Measurements from ENCODE around the gene HDGF. TPM values are rescaled to one million over a fixed set of nuclear protein-coding genes. Genes with fewer than 3 reads are reported as not detected.

HDGF gene
- total and polyA plus RNA-seq, 2 experiments from 2014 or later, result 106 to 251 TPM

DNA sequence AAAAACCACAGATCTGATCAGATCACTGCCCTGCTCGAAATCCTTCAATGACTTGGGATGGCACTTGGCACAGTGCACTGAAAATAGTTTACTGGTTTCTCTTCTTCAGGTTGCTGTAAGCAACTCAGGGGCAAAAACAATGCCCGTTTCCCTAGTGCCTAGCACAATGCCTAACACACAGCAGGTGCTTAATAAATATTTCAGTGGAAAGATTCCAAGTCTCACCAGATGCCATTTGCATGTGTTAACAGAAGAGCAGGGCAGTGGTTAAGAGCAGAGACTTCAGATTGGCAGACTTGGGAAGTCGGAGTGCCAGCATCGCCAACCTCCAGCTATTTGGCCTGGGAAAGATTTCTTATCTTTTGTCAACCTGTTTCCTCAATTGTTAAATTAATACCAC, 34.1 kb downstream of the HDGF start:
- DNase-seq (ENCODE audit: low spot score), result no peak
- ATAC-seq, result peak; percentile 34
- no peak overlapping the region for H3K4me2 ChIP-seq
- TF ChIP-seq EZH2phosphoT487 (IDR thresholded peaks at IDR 0.05; ENCODE audit: unreplicated experiment) (no peak), CREB1 (CRISPR knock-in tag; IDR thresholded peaks at IDR 0.05; ENCODE audit: low read depth) (no peak), NANOG (IDR thresholded peaks at IDR 0.05; ENCODE audit: borderline replicate concordance) (no peak), JUNB (IDR thresholded peaks at IDR 0.05; ENCODE audit: unreplicated experiment) (no peak), EZH2 (IDR thresholded peaks at IDR 0.05; ENCODE audit: low read depth, unreplicated experiment) (no peak), ZNF331 (CRISPR knock-in tag; IDR thresholded peaks at IDR 0.05; ENCODE audit: low read depth) (no peak), POLR2AphosphoS5 (IDR thresholded peaks at IDR 0.05; ENCODE audit: low read depth) (no peak), STAT1 (IDR thresholded peaks at IDR 0.05; ENCODE audit: unreplicated experiment) (no peak), ZNF114 (CRISPR knock-in tag; IDR thresholded peaks at IDR 0.05) (no peak)
- TF ChIP-seq, protein P1, sequence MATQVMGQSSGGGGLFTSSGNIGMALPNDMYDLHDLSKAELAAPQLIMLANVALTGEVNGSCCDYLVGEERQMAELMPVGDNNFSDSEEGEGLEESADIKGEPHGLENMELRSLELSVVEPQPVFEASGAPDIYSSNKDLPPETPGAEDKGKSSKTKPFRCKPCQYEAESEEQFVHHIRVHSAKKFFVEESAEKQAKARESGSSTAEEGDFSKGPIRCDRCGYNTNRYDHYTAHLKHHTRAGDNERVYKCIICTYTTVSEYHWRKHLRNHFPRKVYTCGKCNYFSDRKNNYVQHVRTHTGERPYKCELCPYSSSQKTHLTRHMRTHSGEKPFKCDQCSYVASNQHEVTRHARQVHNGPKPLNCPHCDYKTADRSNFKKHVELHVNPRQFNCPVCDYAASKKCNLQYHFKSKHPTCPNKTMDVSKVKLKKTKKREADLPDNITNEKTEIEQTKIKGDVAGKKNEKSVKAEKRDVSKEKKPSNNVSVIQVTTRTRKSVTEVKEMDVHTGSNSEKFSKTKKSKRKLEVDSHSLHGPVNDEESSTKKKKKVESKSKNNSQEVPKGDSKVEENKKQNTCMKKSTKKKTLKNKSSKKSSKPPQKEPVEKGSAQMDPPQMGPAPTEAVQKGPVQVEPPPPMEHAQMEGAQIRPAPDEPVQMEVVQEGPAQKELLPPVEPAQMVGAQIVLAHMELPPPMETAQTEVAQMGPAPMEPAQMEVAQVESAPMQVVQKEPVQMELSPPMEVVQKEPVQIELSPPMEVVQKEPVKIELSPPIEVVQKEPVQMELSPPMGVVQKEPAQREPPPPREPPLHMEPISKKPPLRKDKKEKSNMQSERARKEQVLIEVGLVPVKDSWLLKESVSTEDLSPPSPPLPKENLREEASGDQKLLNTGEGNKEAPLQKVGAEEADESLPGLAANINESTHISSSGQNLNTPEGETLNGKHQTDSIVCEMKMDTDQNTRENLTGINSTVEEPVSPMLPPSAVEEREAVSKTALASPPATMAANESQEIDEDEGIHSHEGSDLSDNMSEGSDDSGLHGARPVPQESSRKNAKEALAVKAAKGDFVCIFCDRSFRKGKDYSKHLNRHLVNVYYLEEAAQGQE (IDR thresholded peaks at IDR 0.05; ENCODE audit: unreplicated experiment), result no peak
- TF ChIP-seq, protein P2, sequence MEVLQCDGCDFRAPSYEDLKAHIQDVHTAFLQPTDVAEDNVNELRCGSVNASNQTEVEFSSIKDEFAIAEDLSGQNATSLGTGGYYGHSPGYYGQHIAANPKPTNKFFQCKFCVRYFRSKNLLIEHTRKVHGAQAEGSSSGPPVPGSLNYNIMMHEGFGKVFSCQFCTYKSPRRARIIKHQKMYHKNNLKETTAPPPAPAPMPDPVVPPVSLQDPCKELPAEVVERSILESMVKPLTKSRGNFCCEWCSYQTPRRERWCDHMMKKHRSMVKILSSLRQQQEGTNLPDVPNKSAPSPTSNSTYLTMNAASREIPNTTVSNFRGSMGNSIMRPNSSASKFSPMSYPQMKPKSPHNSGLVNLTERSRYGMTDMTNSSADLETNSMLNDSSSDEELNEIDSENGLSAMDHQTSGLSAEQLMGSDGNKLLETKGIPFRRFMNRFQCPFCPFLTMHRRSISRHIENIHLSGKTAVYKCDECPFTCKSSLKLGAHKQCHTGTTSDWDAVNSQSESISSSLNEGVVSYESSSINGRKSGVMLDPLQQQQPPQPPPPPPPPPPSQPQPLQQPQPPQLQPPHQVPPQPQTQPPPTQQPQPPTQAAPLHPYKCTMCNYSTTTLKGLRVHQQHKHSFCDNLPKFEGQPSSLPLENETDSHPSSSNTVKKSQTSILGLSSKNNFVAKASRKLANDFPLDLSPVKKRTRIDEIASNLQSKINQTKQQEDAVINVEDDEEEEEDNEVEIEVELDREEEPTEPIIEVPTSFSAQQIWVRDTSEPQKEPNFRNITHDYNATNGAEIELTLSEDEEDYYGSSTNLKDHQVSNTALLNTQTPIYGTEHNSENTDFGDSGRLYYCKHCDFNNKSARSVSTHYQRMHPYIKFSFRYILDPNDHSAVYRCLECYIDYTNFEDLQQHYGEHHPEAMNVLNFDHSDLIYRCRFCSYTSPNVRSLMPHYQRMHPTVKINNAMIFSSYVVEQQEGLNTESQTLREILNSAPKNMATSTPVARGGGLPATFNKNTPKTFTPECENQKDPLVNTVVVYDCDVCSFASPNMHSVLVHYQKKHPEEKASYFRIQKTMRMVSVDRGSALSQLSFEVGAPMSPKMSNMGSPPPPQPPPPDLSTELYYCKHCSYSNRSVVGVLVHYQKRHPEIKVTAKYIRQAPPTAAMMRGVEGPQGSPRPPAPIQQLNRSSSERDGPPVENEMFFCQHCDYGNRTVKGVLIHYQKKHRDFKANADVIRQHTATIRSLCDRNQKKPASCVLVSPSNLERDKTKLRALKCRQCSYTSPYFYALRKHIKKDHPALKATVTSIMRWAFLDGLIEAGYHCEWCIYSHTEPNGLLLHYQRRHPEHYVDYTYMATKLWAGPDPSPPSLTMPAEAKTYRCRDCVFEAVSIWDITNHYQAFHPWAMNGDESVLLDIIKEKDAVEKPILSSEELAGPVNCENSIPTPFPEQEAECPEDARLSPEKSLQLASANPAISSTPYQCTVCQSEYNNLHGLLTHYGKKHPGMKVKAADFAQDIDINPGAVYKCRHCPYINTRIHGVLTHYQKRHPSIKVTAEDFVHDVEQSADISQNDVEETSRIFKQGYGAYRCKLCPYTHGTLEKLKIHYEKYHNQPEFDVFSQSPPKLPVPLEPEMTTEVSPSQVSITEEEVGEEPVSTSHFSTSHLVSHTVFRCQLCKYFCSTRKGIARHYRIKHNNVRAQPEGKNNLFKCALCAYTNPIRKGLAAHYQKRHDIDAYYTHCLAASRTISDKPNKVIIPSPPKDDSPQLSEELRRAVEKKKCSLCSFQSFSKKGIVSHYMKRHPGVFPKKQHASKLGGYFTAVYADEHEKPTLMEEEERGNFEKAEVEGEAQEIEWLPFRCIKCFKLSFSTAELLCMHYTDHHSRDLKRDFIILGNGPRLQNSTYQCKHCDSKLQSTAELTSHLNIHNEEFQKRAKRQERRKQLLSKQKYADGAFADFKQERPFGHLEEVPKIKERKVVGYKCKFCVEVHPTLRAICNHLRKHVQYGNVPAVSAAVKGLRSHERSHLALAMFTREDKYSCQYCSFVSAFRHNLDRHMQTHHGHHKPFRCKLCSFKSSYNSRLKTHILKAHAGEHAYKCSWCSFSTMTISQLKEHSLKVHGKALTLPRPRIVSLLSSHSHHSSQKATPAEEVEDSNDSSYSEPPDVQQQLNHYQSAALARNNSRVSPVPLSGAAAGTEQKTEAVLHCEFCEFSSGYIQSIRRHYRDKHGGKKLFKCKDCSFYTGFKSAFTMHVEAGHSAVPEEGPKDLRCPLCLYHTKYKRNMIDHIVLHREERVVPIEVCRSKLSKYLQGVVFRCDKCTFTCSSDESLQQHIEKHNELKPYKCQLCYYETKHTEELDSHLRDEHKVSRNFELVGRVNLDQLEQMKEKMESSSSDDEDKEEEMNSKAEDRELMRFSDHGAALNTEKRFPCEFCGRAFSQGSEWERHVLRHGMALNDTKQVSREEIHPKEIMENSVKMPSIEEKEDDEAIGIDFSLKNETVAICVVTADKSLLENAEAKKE (CRISPR knock-in tag; IDR thresholded peaks at IDR 0.05), result no peak
- TF ChIP-seq, protein P3, sequence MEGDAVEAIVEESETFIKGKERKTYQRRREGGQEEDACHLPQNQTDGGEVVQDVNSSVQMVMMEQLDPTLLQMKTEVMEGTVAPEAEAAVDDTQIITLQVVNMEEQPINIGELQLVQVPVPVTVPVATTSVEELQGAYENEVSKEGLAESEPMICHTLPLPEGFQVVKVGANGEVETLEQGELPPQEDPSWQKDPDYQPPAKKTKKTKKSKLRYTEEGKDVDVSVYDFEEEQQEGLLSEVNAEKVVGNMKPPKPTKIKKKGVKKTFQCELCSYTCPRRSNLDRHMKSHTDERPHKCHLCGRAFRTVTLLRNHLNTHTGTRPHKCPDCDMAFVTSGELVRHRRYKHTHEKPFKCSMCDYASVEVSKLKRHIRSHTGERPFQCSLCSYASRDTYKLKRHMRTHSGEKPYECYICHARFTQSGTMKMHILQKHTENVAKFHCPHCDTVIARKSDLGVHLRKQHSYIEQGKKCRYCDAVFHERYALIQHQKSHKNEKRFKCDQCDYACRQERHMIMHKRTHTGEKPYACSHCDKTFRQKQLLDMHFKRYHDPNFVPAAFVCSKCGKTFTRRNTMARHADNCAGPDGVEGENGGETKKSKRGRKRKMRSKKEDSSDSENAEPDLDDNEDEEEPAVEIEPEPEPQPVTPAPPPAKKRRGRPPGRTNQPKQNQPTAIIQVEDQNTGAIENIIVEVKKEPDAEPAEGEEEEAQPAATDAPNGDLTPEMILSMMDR (conservative IDR thresholded peaks at IDR 0.05; ENCODE audit: low read depth in 2 of 2), result no peak
- TF ChIP-seq, protein P4, sequence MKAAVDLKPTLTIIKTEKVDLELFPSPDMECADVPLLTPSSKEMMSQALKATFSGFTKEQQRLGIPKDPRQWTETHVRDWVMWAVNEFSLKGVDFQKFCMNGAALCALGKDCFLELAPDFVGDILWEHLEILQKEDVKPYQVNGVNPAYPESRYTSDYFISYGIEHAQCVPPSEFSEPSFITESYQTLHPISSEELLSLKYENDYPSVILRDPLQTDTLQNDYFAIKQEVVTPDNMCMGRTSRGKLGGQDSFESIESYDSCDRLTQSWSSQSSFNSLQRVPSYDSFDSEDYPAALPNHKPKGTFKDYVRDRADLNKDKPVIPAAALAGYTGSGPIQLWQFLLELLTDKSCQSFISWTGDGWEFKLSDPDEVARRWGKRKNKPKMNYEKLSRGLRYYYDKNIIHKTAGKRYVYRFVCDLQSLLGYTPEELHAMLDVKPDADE (IDR thresholded peaks at IDR 0.05), result no peak
- peaks cover 15% of the 10 kb centered on the region for H3K4me1 ChIP-seq (ENCODE audit: insufficient read depth)
- Mint-ChIP-seq H3K4me1 (peaks cover 13% of the 10 kb centered on the region), H3K4me3 (no peak overlapping the region; the same call in 2 of the 3 replicates), H3K9me3 (no peaks in the 10 kb centered on the region; the same call in 2 of the 3 replicates), H3K36me3 (ENCODE audit: low read depth) (peaks cover 23% of the 10 kb centered on the region; the same call in 2 of the 3 replicates), H3K27ac (no peak overlapping the region), H3K27me3 (ENCODE audit: insufficient read depth, low read depth, poor library complexity) (peaks cover 13% of the 10 kb centered on the region)
- H3F3A ChIP-seq (replicated peaks; ENCODE audit: low read depth), result 0 out of 2 replicates have a peak, but pooled peaks cover 5% of the 10 kb centered on the region
- 0 out of 2 replicates have a peak, but pooled peaks cover 5% of the 10 kb centered on the region for H3K79me2 ChIP-seq (replicated peaks; ENCODE audit: insufficient read depth)
- peaks cover 4% of the 10 kb centered on the region; the same call in 1 of the 2 replicates for H3K36me3 ChIP-seq (ENCODE audit: insufficient read depth)
- H3K4me3 ChIP-seq, result no peak overlapping the region
- no peaks in the 10 kb centered on the region for H3K9me2 ChIP-seq (ENCODE audit: insufficient read depth)
- H3K27ac ChIP-seq (ENCODE audit: low read depth), result no peak overlapping the region
- no peak overlapping the region for H2AFZ ChIP-seq
- peaks cover 11% of the 10 kb centered on the region; the same call in 1 of the 2 replicates for H4K20me1 ChIP-seq (replicated peaks; ENCODE audit: insufficient read depth)
- H3K27me3 ChIP-seq (ENCODE audit: insufficient read depth), result no peaks in the 10 kb centered on the region

Measured in GM23338 (cell line).